Endothelial cell of umbilical vein (primary cell): ENCODE measurements around the gene RNASEH2A. TPM values are rescaled to one million over a fixed set of nuclear protein-coding genes. Genes with fewer than 3 reads are reported as not detected.

ENCODE experiments used
- BruUV-seq: library from RNA; stranded (reverse); fragments of 400-500 nt; replicated peaks from 2 replicates; lab custom pipeline; 2021; lab: Mats Ljungman, UMichigan
- CTCF ChIA-PET: fragments of 300-600, 350-600 bp; sonication (Branson Sonifier 250); formaldehyde crosslinking; loops from one replicate; lab custom pipeline; 2021; ENCODE audit warnings: antibody characterized with exemption, inconsistent platforms; lab: Charles Lee
- POLR2A ChIA-PET: fragments of 300-600, 350-600 bp; sonication (Branson Sonifier 250); formaldehyde crosslinking; loops from one replicate; lab custom pipeline; 2021; ENCODE audit warnings: antibody characterized with exemption, inconsistent platforms; lab: Charles Lee
- DNase-seq: peaks from one replicate; pipeline ENCODE4 v3.0.0-alpha.2; 2011; ENCODE audit warnings: low read depth, low spot score
- FAIRE-seq: peaks from 2 replicates; lab custom pipeline; 2011; peaks lifted over from hg19 to GRCh38; lab: Jason Lieb, UNC
- H2AFZ ChIP-seq: 2 replicates; pipeline ENCODE4 v1.6.0; 2012; ENCODE audit warnings: low read depth, low read length, control low read depth, inconsistent platforms
- H3K27ac ChIP-seq: 2 replicates; pipeline ENCODE4 v1.5.1; 2011; ENCODE audit warnings: low read depth, mild to moderate bottlenecking, control low read depth, low read length, moderate library complexity; ENCODE audit not compliant: insufficient read depth
- H3K27me3 ChIP-seq, 2 experiments: 2 replicates each; pipeline versions ENCODE4 v1.6.0 to v1.6.1; 2011; ENCODE audit warnings: low read length in 2 of 2, mixed read lengths in 1 of 2; ENCODE audit not compliant: control insufficient read depth in 2 of 2, insufficient read depth in 2 of 2
- H3K36me3 ChIP-seq, 2 experiments: 2 replicates in 1 of 2; 3 replicates in 1 of 2; pipeline ENCODE4 v1.5.1; 2011; ENCODE audit warnings: low read length in 2 of 2, mild to moderate bottlenecking in 1 of 2, moderate library complexity in 1 of 2; ENCODE audit not compliant: control insufficient read depth in 2 of 2, insufficient read depth in 2 of 2; ENCODE audit errors: extremely low read depth in 1 of 2
- H3K4me1 ChIP-seq: 3 replicates; pipeline ENCODE4 v1.5.1; 2011; ENCODE audit warnings: mild to moderate bottlenecking, low read length; ENCODE audit not compliant: control insufficient read depth, insufficient read depth; ENCODE audit errors: extremely low read depth
- H3K4me2 ChIP-seq: 2 replicates; pipeline ENCODE4 v1.6.1; 2011; ENCODE audit warnings: low read length, control low read depth, mixed read lengths; ENCODE audit not compliant: insufficient read depth
- H3K4me3 ChIP-seq, 3 experiments: fragments of 200-600 bp in 1 of 3; sonication (generic), shearing (Covaris generic) in 1 of 3; replicated peaks in 1 of 3; 2 replicates each; pipeline ENCODE4 v1.5.1; 2011 to 2016; ENCODE audit warnings: control low read depth in 3 of 3, low read length in 3 of 3, mild to moderate bottlenecking in 2 of 3, inconsistent platforms in 1 of 3, low read depth in 1 of 3, moderate library complexity in 1 of 3; ENCODE audit not compliant: insufficient read depth in 1 of 3
- H3K79me2 ChIP-seq: 2 replicates; pipeline ENCODE4 v1.6.0; 2012; ENCODE audit warnings: low read length, inconsistent platforms; ENCODE audit not compliant: control insufficient read depth, insufficient read depth
- H3K9ac ChIP-seq: replicated peaks from 2 replicates; pipeline ENCODE3; 2011; ENCODE audit warnings: low read length, control low read depth; ENCODE audit not compliant: insufficient read depth; ENCODE audit errors: extremely low read depth
- H3K9me1 ChIP-seq: replicated peaks from 3 replicates; pipeline ENCODE4 v1.6.0; 2011; ENCODE audit warnings: mild to moderate bottlenecking, low read length; ENCODE audit not compliant: control insufficient read depth, insufficient read depth; ENCODE audit errors: extremely low read depth
- H3K9me3 ChIP-seq: replicated peaks from 2 replicates; pipeline ENCODE4 v1.5.1; 2012; ENCODE audit warnings: low read length, inconsistent platforms; ENCODE audit not compliant: control insufficient read depth, insufficient read depth
- H4K20me1 ChIP-seq: replicated peaks from 2 replicates; pipeline ENCODE3; 2011; ENCODE audit warnings: mild to moderate bottlenecking, low read length; ENCODE audit not compliant: control insufficient read depth, insufficient read depth; ENCODE audit errors: extremely low read depth
- EZH2 ChIP-seq: IDR thresholded peaks from 2 replicates; pipeline ENCODE4 v1.6.1; 2012; ENCODE audit warnings: borderline replicate concordance, low read depth, mild to moderate bottlenecking, moderate library complexity, low read length, inconsistent platforms; ENCODE audit not compliant: severe bottlenecking
- JUN ChIP-seq: IDR thresholded peaks from 2 replicates; pipeline ENCODE4 v1.6.1; 2011; ENCODE audit warnings: borderline replicate concordance, low read depth; ENCODE audit not compliant: insufficient read length, insufficient read depth
- MYC ChIP-seq: IDR thresholded peaks from one replicate; pipeline ENCODE4 v1.6.1; 2011; ENCODE audit warnings: mild to moderate bottlenecking, low read depth, low read length
- POLR2A ChIP-seq: IDR thresholded peaks from 2 replicates; pipeline ENCODE4 v1.6.1; 2012; ENCODE audit warnings: low read depth, mild to moderate bottlenecking, control low read depth, low read length
- POLR2AphosphoS5 ChIP-seq: IDR thresholded peaks from 2 replicates; pipeline ENCODE4 v1.6.1; 2012; ENCODE audit warnings: low read depth, mild to moderate bottlenecking, control low read depth, low read length, moderate library complexity; ENCODE audit not compliant: insufficient read depth
- dilution Hi-C: fragments of 300-500 bp; cut with MboI; formaldehyde crosslinking; loops from one replicate; pipeline ENCODE4 v1.15.0; 2019; ENCODE audit warnings: low sequenced_read_pairs; ENCODE audit not compliant: extremely low pct_ligation_motif_present
- intact Hi-C: fragments of 100-400 bp; cut with micrococcal nuclease; formaldehyde crosslinking; loops from one replicate; pipeline ENCODE4 v1.10.0; 2022
- polyA plus RNA-seq, 4 experiments: library from polyadenylated mRNA; depleted of rRNA in 3 of 4; stranded (reverse) in 3 of 4; unstranded in 1 of 4; fragments of >200 nt; gene quantifications; 2 replicates each; pipeline versions ENCODE4 v1.2.1 to v1.2.3, GENCODE V29; 2011 to 2012; ENCODE audit warnings: missing spikeins in 1 of 4
- total RNA-seq: library from RNA; stranded (reverse); gene quantifications from 2 replicates; pipeline ENCODE4 v1.2.3, GENCODE V29; 2021
- TF ChIP-seq, protein P1 (sequence below), 2 donors: IDR thresholded peaks; 1 replicate in 1 of 2; 2 replicates in 1 of 2; pipeline ENCODE4 v1.5.1; 2011; ENCODE audit warnings: low read length in 2 of 2, mild to moderate bottlenecking in 2 of 2, moderate library complexity in 2 of 2, control low read depth in 1 of 2, inconsistent platforms in 1 of 2, low read depth in 1 of 2; ENCODE audit not compliant: insufficient read depth in 1 of 2; ENCODE audit errors: extremely low read depth in 1 of 2

RNASEH2A gene
- total and polyA plus RNA-seq, 2 donors (not counting 3 experiments of a cell fraction or from before 2014, with no cell fraction given) = 25.6 to 45.4 TPM

DNA sequence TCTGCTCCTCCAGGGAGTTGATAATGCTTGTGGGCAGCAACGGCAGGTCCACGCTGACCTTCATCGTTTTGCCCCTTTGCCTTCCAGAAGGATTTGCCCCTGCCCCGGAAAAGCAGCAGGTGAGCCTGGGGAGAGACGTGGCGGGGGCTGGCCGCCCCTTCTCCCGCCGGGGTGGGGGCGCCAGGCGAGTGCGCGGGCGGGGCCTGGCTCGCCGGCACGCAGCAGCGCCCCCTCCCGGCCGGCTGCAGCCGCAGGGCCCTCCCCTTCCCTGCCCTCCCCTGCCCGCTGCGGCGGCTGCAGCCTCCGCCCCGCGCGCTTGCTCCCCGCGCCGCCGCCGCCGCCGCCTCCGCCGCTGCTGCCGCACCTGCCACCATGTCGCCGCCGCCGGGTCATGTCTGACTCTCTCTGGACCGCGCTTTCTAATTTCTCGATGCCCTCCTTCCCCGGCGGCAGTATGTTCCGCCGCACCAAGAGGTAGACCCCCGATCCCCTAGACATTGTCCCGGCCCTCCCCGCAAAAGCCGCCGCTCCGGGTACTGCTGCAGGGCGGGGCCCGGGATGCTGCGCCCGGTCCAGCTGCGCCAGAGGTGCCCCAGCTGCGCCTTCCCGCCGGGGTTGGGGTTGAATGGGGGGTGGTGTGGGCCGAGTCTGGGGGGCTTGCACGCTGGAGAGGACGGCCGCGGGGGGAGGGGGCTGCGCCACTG lies 31.9 kb downstream of the RNASEH2A start, which contains the start of gene MAST1:
Gene MAST1 (plus strand): TSS at position 334 of the 704 bp plus-strand sequence. CDS start 58 bp downstream, at position 392.
- FAIRE-seq = no peak
- H3K9me1 ChIP-seq = no peaks in the 10 kb centered on the region
- H3K36me3 ChIP-seq = no peaks in the 10 kb centered on the region
- no peak within 1 kb of the TSS for H3K9ac ChIP-seq
- no peak within 1 kb of the TSS for H3K4me2 ChIP-seq
- H3K4me3 ChIP-seq = peak within 1 kb of the TSS in 1 of 3 experiments; percentile 10
- BruUV-seq = no TSS peak
- H3K27me3 ChIP-seq = peaks cover 55 to 66% of the 10 kb centered on the region in 2 experiments
- H3K27ac ChIP-seq = no peak within 1 kb of the TSS
- ChIA-PET POLR2A (no interaction called here), CTCF (interaction anchor here (1.8 kb wide), 1 partner anchor 72 kb away, joined by 18 read pairs; no protein-coding TSS in a partner anchor)
- H3K4me1 ChIP-seq = no peaks in the 10 kb centered on the region
- no peaks in the 10 kb centered on the region for H4K20me1 ChIP-seq
- DNase-seq = no peak
- dilution Hi-C loops = no loop called here
- H2AFZ ChIP-seq = no peak within 1 kb of the TSS
- intact Hi-C loops = loop anchor here (2.0 kb wide), 1 partner anchor 64 kb away; the partner anchor contains the start of gene HOOK2
- H3K79me2 ChIP-seq = no peaks in the 10 kb centered on the region
- H3K9me3 ChIP-seq = no peaks in the 10 kb centered on the region
- no peak for TF ChIP-seq JUN
- peak; percentile 89 for TF ChIP-seq EZH2
- TF ChIP-seq POLR2A = no peak
- TF ChIP-seq, protein P1, sequence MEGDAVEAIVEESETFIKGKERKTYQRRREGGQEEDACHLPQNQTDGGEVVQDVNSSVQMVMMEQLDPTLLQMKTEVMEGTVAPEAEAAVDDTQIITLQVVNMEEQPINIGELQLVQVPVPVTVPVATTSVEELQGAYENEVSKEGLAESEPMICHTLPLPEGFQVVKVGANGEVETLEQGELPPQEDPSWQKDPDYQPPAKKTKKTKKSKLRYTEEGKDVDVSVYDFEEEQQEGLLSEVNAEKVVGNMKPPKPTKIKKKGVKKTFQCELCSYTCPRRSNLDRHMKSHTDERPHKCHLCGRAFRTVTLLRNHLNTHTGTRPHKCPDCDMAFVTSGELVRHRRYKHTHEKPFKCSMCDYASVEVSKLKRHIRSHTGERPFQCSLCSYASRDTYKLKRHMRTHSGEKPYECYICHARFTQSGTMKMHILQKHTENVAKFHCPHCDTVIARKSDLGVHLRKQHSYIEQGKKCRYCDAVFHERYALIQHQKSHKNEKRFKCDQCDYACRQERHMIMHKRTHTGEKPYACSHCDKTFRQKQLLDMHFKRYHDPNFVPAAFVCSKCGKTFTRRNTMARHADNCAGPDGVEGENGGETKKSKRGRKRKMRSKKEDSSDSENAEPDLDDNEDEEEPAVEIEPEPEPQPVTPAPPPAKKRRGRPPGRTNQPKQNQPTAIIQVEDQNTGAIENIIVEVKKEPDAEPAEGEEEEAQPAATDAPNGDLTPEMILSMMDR (IDR thresholded peaks at IDR 0.05; ENCODE audit: extremely low read depth in 1 of 2, insufficient read depth in 1 of 2, low read depth in 1 of 2, low read length in 2 of 2) = peak; percentile 40 to 60
- no peak for TF ChIP-seq POLR2AphosphoS5
- no peak for TF ChIP-seq MYC
